Measurements from ENCODE around the gene MRTFB. TPM values are rescaled to one million over a fixed set of nuclear protein-coding genes. Genes with fewer than 3 reads are reported as not detected.

The MRTFB gene
- total RNA-seq, 1 experiment from 2014 or later, result 12.7 TPM

- Histone ChIP-seq H3K79me2 (ENCODE audit: low read length) (peaks cover 82% of the 10 kb centered on the region), H3K9me2 (replicated peaks; ENCODE audit: low read length) (no peaks in the 10 kb centered on the region), H2AFZ (ENCODE audit: low read length) (no peak overlapping the region), H3K4me3 (ENCODE audit: low read length) (no peak overlapping the region), H3K27ac (ENCODE audit: low read length) (no peak overlapping the region), H3K9me3 (ENCODE audit: low read length) (no peaks in the 10 kb centered on the region), H3K27me3 (ENCODE audit: low read length) (no peaks in the 10 kb centered on the region), H3K36me3 (ENCODE audit: low read depth, low read length) (no peaks in the 10 kb centered on the region), H3K9ac (ENCODE audit: low read length) (no peak overlapping the region), H3K4me1 (ENCODE audit: insufficient read depth, low read length) (peaks cover 30% of the 10 kb centered on the region), H4K20me1 (ENCODE audit: low read length) (no peaks in the 10 kb centered on the region), H3K4me2 (ENCODE audit: low read length) (no peak overlapping the region), H3F3A (ENCODE audit: low read length, unreplicated experiment) (peaks cover 6% of the 10 kb centered on the region)
- no peak for DNase-seq
- no TSS peak for BruUV-seq (replicated peaks)
- intact Hi-C loops (cut with micrococcal nuclease), result no loop called here
- CTCF ChIA-PET, result interaction anchor here (0.8 kb wide), 1 partner anchor 11 kb away, joined by 13 read pairs; no protein-coding TSS in a partner anchor
- ATAC-seq, result no peak
- no peak for TF ChIP-seq CTCF (conservative IDR thresholded peaks at IDR 0.05; ENCODE audit: low read depth, low read length)
- no peak for TF ChIP-seq EZH2phosphoT487 (IDR thresholded peaks at IDR 0.05; ENCODE audit: borderline replicate concordance, low read length)
- TF ChIP-seq EZH2 (IDR thresholded peaks at IDR 0.05; ENCODE audit: low read length, unreplicated experiment), result no peak
- POLR2A ChIA-PET (ENCODE audit: unreplicated experiment), result no interaction called here
These were observed 30.3 kb downstream of the MRTFB start for GRCh38 chr16:14101415-14101814.

DNA sequence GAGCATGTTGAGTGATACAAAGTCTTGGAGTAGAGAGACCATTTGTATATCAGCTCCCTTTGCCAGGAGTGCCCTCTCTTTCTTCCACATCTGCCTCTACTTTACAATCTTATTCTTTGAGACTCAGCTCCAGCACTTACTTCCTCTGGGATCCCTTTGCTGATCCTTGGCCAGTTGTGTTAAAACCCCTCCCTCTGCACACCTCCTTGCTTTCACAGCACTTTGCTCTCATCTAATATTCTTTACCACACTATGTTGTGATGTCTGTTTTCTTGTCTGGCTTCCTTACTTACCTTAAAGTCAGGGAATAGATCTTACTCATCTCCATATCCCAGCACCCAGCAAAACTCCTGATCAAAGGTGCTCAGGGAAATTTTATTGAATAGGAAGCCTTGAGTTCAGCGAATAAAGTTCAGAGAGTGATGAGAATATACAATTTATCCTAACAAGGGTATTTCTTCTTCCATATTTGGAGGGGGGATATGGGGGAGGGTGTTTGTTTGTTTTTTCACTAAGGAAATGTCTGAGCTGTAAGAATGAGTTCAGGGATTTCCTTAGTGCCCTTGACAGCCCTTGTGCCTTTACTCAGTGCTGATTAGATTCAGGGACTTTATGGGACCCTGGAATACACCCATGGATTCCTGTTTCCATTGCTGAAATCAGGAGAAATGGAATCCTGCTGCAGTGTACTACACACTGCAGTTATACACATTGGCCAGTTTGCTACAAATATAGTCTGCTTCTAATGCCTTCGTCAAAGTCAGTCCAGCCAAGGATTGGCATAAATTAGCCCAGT, 32.0 kb downstream of the MRTFB start:
- DNase-seq, result no peak
- intact Hi-C loops (cut with micrococcal nuclease), result no loop called here
- peaks cover 86% of the 10 kb centered on the region for H3K79me2 ChIP-seq (ENCODE audit: low read length)
- no peaks in the 10 kb centered on the region for H3K9me3 ChIP-seq (ENCODE audit: low read length)
- H2AFZ ChIP-seq (ENCODE audit: low read length), result no peak overlapping the region
- H3K4me3 ChIP-seq (ENCODE audit: low read length), result no peak overlapping the region
- no peaks in the 10 kb centered on the region for H3F3A ChIP-seq (ENCODE audit: low read length, unreplicated experiment)
- BruUV-seq (replicated peaks), result no TSS peak
- H3K27ac ChIP-seq (ENCODE audit: low read length), result no peak overlapping the region
- no peaks in the 10 kb centered on the region for H3K9me2 ChIP-seq (replicated peaks; ENCODE audit: low read length)
- H3K27me3 ChIP-seq (ENCODE audit: low read length), result no peaks in the 10 kb centered on the region
- H3K4me2 ChIP-seq (ENCODE audit: low read length), result no peak overlapping the region
- CTCF ChIA-PET, result no interaction called here
- no peak for TF ChIP-seq EZH2 (IDR thresholded peaks at IDR 0.05; ENCODE audit: low read length, unreplicated experiment)
- no peak for TF ChIP-seq CTCF (conservative IDR thresholded peaks at IDR 0.05; ENCODE audit: low read depth, low read length)
- no peak for TF ChIP-seq EZH2phosphoT487 (IDR thresholded peaks at IDR 0.05; ENCODE audit: borderline replicate concordance, low read length)
- ATAC-seq, result no peak
- no peak overlapping the region for H3K9ac ChIP-seq (ENCODE audit: low read length)
- no peaks in the 10 kb centered on the region for H3K36me3 ChIP-seq (ENCODE audit: low read depth, low read length)
- peaks cover 15% of the 10 kb centered on the region for H3K4me1 ChIP-seq (ENCODE audit: insufficient read depth, low read length)
- POLR2A ChIA-PET (ENCODE audit: unreplicated experiment), result no interaction called here
- no peaks in the 10 kb centered on the region for H4K20me1 ChIP-seq (ENCODE audit: low read length)

- no peaks in the 10 kb centered on the region for H3F3A ChIP-seq (ENCODE audit: low read length, unreplicated experiment)
- CTCF ChIA-PET, result no interaction called here
- intact Hi-C loops (cut with micrococcal nuclease), result no loop called here
- H2AFZ ChIP-seq (ENCODE audit: low read length), result no peak overlapping the region
- DNase-seq (no peak), ATAC-seq (no peak)
- no peak overlapping the region for H3K4me2 ChIP-seq (ENCODE audit: low read length)
- BruUV-seq (replicated peaks), result no TSS peak
- TF ChIP-seq EZH2phosphoT487 (IDR thresholded peaks at IDR 0.05; ENCODE audit: borderline replicate concordance, low read length), result no peak
- TF ChIP-seq CTCF (conservative IDR thresholded peaks at IDR 0.05; ENCODE audit: low read depth, low read length), result no peak
- TF ChIP-seq EZH2 (IDR thresholded peaks at IDR 0.05; ENCODE audit: low read length, unreplicated experiment), result no peak
- H4K20me1 ChIP-seq (ENCODE audit: low read length), result no peaks in the 10 kb centered on the region
- peaks cover 6% of the 10 kb centered on the region; the same call in 1 of the 2 replicates for H3K4me1 ChIP-seq (ENCODE audit: insufficient read depth, low read length)
- no peaks in the 10 kb centered on the region for H3K9me2 ChIP-seq (replicated peaks; ENCODE audit: low read length)
- no peak overlapping the region for H3K9ac ChIP-seq (ENCODE audit: low read length)
- H3K4me3 ChIP-seq (ENCODE audit: low read length), result no peak overlapping the region
- peaks cover 84% of the 10 kb centered on the region for H3K79me2 ChIP-seq (ENCODE audit: low read length)
- no peak overlapping the region for H3K27ac ChIP-seq (ENCODE audit: low read length)
- no peaks in the 10 kb centered on the region for H3K27me3 ChIP-seq (ENCODE audit: low read length)
- no peaks in the 10 kb centered on the region for H3K9me3 ChIP-seq (ENCODE audit: low read length)
- POLR2A ChIA-PET (ENCODE audit: unreplicated experiment), result no interaction called here
- no peaks in the 10 kb centered on the region for H3K36me3 ChIP-seq (ENCODE audit: low read depth, low read length)
These were observed 32.9 kb downstream of the MRTFB start for GRCh38 chr16:14104066-14104465.
